Right cardiac atrium (tissue), 5 donors: ENCODE measurements around the gene TMEM175. TPM values are rescaled to one million over a fixed set of nuclear protein-coding genes. Genes with fewer than 3 reads are reported as not detected.
A peak's percentile ranks its signal among the peaks of the same experiment; 100 is the strongest.

Experiments used
- ATAC-seq, 2 donors: fragments of 200-7000 bp; cut with Tn5 transposase; one replicate each; pipeline versions ENCODE4 v1.8.0 to v1.9.1; 2020; ENCODE audit warnings: moderate library complexity in 2 of 2, mild to moderate bottlenecking in 1 of 2
- DNase-seq, 3 donors: peaks; one replicate each; pipeline ENCODE4 v3.0.0-alpha.2; 2020
- H3K27ac ChIP-seq: one replicate; pipeline ENCODE4 v1.5.1; 2013; ENCODE audit warnings: mild to moderate bottlenecking, low read length, control low read depth, moderate library complexity
- H3K27me3 ChIP-seq: one replicate; pipeline ENCODE4 v1.6.1; 2013; ENCODE audit not compliant: control insufficient read depth, insufficient read depth
- H3K4me1 ChIP-seq: one replicate; pipeline ENCODE4 v1.6.1; 2013; ENCODE audit warnings: low read length; ENCODE audit not compliant: control insufficient read depth, insufficient read depth
- H3K4me3 ChIP-seq: one replicate; pipeline ENCODE4 v1.5.1; 2013; ENCODE audit warnings: low read length, control low read depth
- H3K9me3 ChIP-seq: one replicate; pipeline ENCODE4 v1.6.1; 2013; ENCODE audit warnings: low read length; ENCODE audit not compliant: control insufficient read depth
- WGBS: extraction: QIAGEN DNeasy Blood & Tissue Kit; methylation state at CpG from one replicate; pipeline ENCODE4 v1.1.7; 2013; 5-methylcytosine and 5-hydroxymethylcytosine counted together
- intact Hi-C, 4 donors: fragments of 100-400 bp; cut with DNase I; formaldehyde crosslinking; loops; one replicate each; pipeline versions ENCODE4 v1.11.0 to v1.14.0; 2022 to 2023
- polyA plus RNA-seq: library from polyadenylated mRNA; stranded (reverse); fragments of 200-250 nt; gene quantifications from one replicate; pipeline ENCODE4 v1.2.3, GENCODE V29; 2013
- total RNA-seq, 4 donors: library from RNA; stranded (reverse); fragmentation: NEBNext Ultra II Directional; extraction: Animal tissue kit (Norgen Biotek cat#: 25700); gene quantifications; one replicate each; pipeline ENCODE4 v1.2.1, GENCODE V29; 2021
- donor health status: healthy with polysubstance abuse.
- donor health status: DM: no; HTN: yes; CAD: no.
- donor health status: DM: no; HTN: no; CAD: no.
- donor health status: DM: no; HTN: yes; CAD: no; lungs with severe emphysema.
- donor health status: DM: yes; HTN: yes; CAD: no.

The TMEM175 gene
- total and polyA plus RNA-seq, 5 donors, result 20.9 to 31.1 (median 24.0) TPM

GRCh38 chr4:982291-982690 lies 50.0 kb downstream of the TMEM175 start:
- H3K9me3 ChIP-seq, result no peaks in the 10 kb centered on the region
- no peak overlapping the region for H3K4me3 ChIP-seq
- DNase-seq (peak in 2 of 3 donors; percentile 35 to 50), ATAC-seq (no peak)
- WGBS, result 92% methylated on average over 17 of the region's 17 CpGs
- no peaks in the 10 kb centered on the region for H3K4me1 ChIP-seq
- H3K27me3 ChIP-seq, result no peaks in the 10 kb centered on the region
- intact Hi-C loops, result loop anchor here in 1 of 4 donors (10.0 kb wide), 1 partner anchor 227 kb away; no protein-coding TSS in a partner anchor
- no peak overlapping the region for H3K27ac ChIP-seq

GRCh38 chr4:982814-983213 lies 50.6 kb downstream of the TMEM175 start:
- H3K4me3 ChIP-seq, result no peak overlapping the region
- no peak overlapping the region for H3K27ac ChIP-seq
- 95% methylated on average over 15 of the region's 15 CpGs for whole genome bisulfite sequencing
- DNase-seq, result peak in 1 of 3 donors; percentile 16
- no peaks in the 10 kb centered on the region for H3K9me3 ChIP-seq
- no peaks in the 10 kb centered on the region for H3K4me1 ChIP-seq
- no peak for ATAC-seq
- intact Hi-C loops, result loop anchor here in 1 of 4 donors (10.0 kb wide), 1 partner anchor 228 kb away; no protein-coding TSS in a partner anchor
- H3K27me3 ChIP-seq, result no peaks in the 10 kb centered on the region

GRCh38 chr4:984336-985054 lies 52.2 kb downstream of the TMEM175 start:
- no peak for ATAC-seq
- no peaks in the 10 kb centered on the region for H3K9me3 ChIP-seq
- peak overlapping the region; percentile 7 for H3K4me3 ChIP-seq
- 83% methylated on average over 15 of the region's 15 CpGs for WGBS
- no peak overlapping the region for H3K27ac ChIP-seq
- peak in 1 of 3 donors; percentile 13 for DNase-seq
- intact Hi-C loops, result loop anchor here in 1 of 4 donors (10.0 kb wide), 1 partner anchor 230 kb away; no protein-coding TSS in a partner anchor
- H3K4me1 ChIP-seq, result no peaks in the 10 kb centered on the region
- H3K27me3 ChIP-seq, result no peaks in the 10 kb centered on the region

GRCh38 chr4:985123-985830 lies 53.0 kb downstream of the TMEM175 start:
- intact Hi-C loops, result loop anchor here in 1 of 4 donors (10.0 kb wide), 1 partner anchor 230 kb away; no protein-coding TSS in a partner anchor
- no peaks in the 10 kb centered on the region for H3K9me3 ChIP-seq
- H3K27ac ChIP-seq, result no peak overlapping the region
- peak; percentile 75 to 93 (median 92) for DNase-seq
- WGBS, result 48% methylated on average over 23 of the region's 23 CpGs
- H3K4me3 ChIP-seq, result peak overlapping the region; percentile 7
- no peaks in the 10 kb centered on the region for H3K27me3 ChIP-seq
- peak; percentile 78 to 80 for ATAC-seq
- no peaks in the 10 kb centered on the region for H3K4me1 ChIP-seq

- no peaks in the 10 kb centered on the region for H3K27me3 ChIP-seq
- DNase-seq (no peak), ATAC-seq (peak in 1 of 2 donors; percentile 1)
- no peaks in the 10 kb centered on the region for H3K4me1 ChIP-seq
- 3% methylated on average over 14 of the region's 14 CpGs for WGBS
- H3K4me3 ChIP-seq, result peak overlapping the region; percentile 74
- intact Hi-C loops, result loop anchor here in 1 of 4 donors (10.0 kb wide), 1 partner anchor 232 kb away; no protein-coding TSS in a partner anchor
- H3K27ac ChIP-seq, result no peak overlapping the region
- no peaks in the 10 kb centered on the region for H3K9me3 ChIP-seq
Observed at GRCh38 chr4:986428-986878, 54.2 kb downstream of the TMEM175 start.

- DNase-seq (peak; percentile 82 to 94 (median 94)), ATAC-seq (peak; percentile 87 to 90)
- Histone ChIP-seq H3K9me3 (no peaks in the 10 kb centered on the region), H3K4me1 (no peaks in the 10 kb centered on the region), H3K27me3 (no peaks in the 10 kb centered on the region), H3K27ac (no peak within 1 kb of the TSS), H3K4me3 (peak within 1 kb of the TSS; percentile 74)
- whole genome bisulfite sequencing, result 1% methylated on average over 69 of the region's 69 CpGs
- intact Hi-C loops, result loop anchor here in 1 of 4 donors (10.0 kb wide), 1 partner anchor 232 kb away; no protein-coding TSS in a partner anchor
Observed at GRCh38 chr4:986879-987623, 54.8 kb downstream of the TMEM175 start, which contains the start of gene IDUA. Gene IDUA, plus strand, starts transcription at chr4:987044. Its CDS starts 41 bp downstream, at chr4:987085.

- intact Hi-C loops, result loop anchor here in 1 of 4 donors (10.0 kb wide), 1 partner anchor 233 kb away; no protein-coding TSS in a partner anchor
- H3K4me3 ChIP-seq, result peak overlapping the region; percentile 74
- H3K27me3 ChIP-seq, result no peaks in the 10 kb centered on the region
- no peak for ATAC-seq
- 79% methylated on average over 37 of the region's 37 CpGs for WGBS
- H3K27ac ChIP-seq, result no peak overlapping the region
- H3K4me1 ChIP-seq, result no peaks in the 10 kb centered on the region
- DNase-seq, result peak in 2 of 3 donors; percentile 55 to 65
- no peaks in the 10 kb centered on the region for H3K9me3 ChIP-seq
Observed at GRCh38 chr4:987624-988513, 55.6 kb downstream of the TMEM175 start.

GRCh38 chr4:988726-989721 lies 56.8 kb downstream of the TMEM175 start:
- Histone ChIP-seq H3K27ac (no peak overlapping the region), H3K4me3 (no peak overlapping the region), H3K4me1 (no peaks in the 10 kb centered on the region), H3K9me3 (no peaks in the 10 kb centered on the region), H3K27me3 (no peaks in the 10 kb centered on the region)
- 89% methylated on average over 69 of the region's 69 CpGs for WGBS
- intact Hi-C loops, result loop anchor here in 1 of 4 donors (10.0 kb wide), 1 partner anchor 234 kb away; no protein-coding TSS in a partner anchor
- DNase-seq (peak; percentile 13 to 63 (median 40)), ATAC-seq (no peak)
